Naive thymus-derived CD4-positive, alpha-beta T cell (primary cell): ENCODE data around the gene N4BP2L1. TPM values are rescaled to one million over a fixed set of nuclear protein-coding genes. Genes with fewer than 3 reads are reported as not detected.

Experiments used
- polyA plus RNA-seq, 2 donors: library from polyadenylated mRNA; unstranded; fragments of 300-500 nt; fragmentation: Illumina TruSeq; gene quantifications; one replicate each; pipeline ENCODE4 v1.2.3, GENCODE V29; 2021
- total RNA-seq, 6 experiments: library from RNA in 5 of 6; stranded (reverse) in 5 of 6; gene quantifications; 1 replicate in 5 of 6; 2 replicates in 1 of 6; pipeline ENCODE4 v1.2.3 and lab custom pipeline; 2021 to 2026

N4BP2L1 gene
- total and polyA plus RNA-seq, 7 experiments from 2014 or later: 30.4 to 68.8 (median 48.3) TPM

Other genes starting within 250 kb of the N4BP2L1 start
- not detected for gene ZAR1L, start 112.8 kb downstream of the N4BP2L1 start, total RNA-seq
- gene ZAR1L, start 112.8 kb downstream of the N4BP2L1 start, polyA plus RNA-seq: not detected
- 10 to 100 TPM in 1 of 5 experiments, 1 to 10 TPM in 4; 3.2 to 19.9 (median 4.3) TPM for gene BRCA2, start 112.6 kb downstream of the N4BP2L1 start, total RNA-seq
- gene BRCA2, start 112.6 kb downstream of the N4BP2L1 start, polyA plus RNA-seq: 1 to 10 TPM; 1.1 to 1.6 TPM
- 100 to 1,000 TPM; 136 to 358 (median 226) TPM for gene N4BP2L2, start 110.7 kb upstream of the N4BP2L1 start, total RNA-seq
- 100 to 1,000 TPM; 129 to 204 TPM for gene N4BP2L2, start 110.7 kb upstream of the N4BP2L1 start, polyA plus RNA-seq
- 10 to 100 TPM; 43.3 to 68.0 (median 52.1) TPM for gene PDS5B, start 158.3 kb upstream of the N4BP2L1 start, total RNA-seq
- gene PDS5B, start 158.3 kb upstream of the N4BP2L1 start, polyA plus RNA-seq: 10 to 100 TPM; 36.0 to 37.2 TPM